Stromal cell of bone marrow (primary cell): ENCODE data around the gene GPC1.

Experiments used
- DNase-seq: peaks from one replicate; pipeline ENCODE4 v3.0.0-alpha.2; 2012; ENCODE audit warnings: low read depth

GPC1 gene

DNA sequence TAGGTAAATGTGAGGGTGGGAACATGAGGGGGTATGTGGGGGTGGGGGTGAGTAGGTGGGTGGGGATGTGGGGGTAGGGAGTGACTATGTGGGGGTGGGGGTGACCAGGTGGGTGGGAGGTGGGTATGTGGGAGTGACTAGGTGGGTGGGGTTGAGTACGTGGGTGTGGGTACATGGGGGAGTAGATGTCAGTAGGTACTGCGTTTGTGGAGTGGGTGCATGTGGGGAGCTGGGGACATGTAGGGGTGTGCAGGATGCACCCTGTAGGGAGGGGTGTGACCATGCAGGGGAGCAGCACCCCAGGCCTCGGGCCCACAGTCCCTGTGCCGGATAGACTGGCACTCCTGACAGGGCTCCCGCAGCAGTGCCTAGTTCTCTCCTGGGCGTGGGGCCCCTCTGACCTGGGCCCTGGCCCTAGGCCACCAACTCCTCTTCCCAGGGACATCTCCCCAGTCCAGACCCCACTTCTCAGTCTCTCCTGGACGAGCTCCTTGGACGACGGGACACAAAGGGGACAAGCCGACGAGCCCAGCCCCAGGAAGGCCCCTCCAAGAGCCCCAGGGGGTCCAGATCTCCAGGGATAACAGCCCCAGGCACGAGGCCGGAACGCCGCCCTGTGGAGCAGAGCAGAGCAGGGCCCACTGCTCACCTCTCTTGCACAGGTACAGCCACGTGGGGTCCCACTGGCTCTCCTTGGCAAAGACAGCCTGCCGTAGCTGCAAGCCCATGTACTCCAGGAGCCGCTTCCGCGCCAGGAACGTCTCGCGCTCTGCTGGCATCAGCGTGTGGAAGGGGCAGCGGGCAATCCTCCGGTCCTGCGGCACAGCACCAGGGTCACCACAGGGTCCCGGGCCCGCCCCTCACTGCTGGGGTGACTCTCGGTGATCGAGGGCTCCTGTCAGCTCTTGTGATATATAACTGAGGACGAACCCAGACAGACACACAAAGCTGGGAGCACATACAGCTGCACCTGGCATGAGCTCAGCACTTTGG, 64.1 kb downstream of the GPC1 start:
- DNase-seq: no peak

DNA sequence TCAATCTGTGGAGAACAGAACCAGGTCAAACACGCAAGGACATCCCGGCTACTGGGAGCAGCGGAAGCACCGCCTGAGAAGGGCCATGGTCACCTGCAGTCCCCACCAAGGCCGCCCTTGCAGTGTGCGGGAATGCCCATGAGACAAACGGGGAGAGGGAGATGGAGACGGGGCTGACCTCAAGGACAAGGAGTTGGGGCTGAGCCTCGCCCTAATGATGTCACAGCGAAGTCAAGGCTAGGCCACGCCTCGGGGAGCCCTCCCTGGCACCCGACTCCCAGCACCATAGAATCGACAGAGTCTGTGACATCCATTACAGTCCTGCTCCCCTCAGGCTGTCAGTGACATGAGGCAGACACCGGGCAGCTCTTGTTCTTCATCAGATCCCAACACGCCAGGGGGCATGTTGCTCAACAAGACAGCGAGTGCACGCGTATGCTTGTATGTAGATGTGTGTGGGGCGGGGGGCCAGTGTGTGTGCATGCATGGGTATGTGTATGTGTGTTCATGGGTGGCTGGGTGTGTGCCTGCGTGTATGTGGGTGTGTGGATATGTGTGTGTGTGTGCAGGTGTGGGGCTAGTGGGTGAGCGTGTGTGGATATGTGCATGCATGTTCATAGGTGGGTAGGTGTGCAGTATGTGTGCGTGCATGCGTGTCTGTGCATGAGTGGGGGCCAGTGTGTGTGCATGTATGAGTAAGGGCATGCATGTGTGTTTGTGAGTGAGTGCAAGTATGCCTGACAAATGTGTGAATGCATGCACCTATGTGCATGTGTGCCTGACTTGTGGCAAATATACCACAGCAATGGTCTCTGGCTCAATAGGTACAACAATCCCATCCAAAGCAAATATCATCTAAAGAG, 65.3 kb downstream of the GPC1 start:
- DNase-seq: no peak

DNA sequence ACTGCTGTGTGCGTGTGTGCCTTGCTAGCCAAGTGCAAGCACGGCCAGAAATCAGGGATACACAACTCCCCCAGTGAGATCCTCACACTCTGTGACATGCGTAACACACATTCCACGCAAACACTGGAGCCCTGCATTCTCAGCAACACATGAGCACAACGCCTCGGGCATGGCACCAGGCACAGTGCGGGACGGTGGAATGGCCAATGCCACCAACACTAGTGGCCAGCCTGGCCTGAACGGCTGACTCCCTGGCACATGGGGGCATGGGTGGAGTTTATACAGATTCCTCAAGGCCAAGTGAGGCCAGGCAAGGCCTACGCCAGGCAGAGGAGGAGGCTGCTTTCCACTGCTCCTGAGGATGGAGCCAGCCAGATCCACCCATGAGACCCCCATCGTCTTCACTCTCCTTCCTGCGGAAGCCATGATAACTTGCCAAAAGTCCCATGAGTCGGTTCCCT, 66.1 kb downstream of the GPC1 start:
- DNase-seq: no peak

DNA sequence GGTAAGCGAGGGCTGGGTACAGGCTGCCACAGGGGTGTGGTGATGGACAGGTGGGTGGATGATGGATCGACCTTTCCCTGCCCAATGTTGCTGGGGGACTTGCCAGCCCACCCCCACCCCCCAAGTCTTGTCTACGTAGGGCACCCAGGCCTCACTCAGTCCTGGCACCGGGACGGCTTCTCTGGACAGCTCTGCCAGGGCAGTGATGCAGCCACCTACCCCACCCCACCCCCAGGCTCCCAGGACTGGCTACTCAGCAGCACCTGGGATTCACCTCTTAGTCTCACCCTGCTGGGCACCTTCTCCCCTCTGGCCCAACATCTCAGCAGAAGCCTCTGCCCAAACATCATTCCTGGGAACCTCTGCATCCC, 66.6 kb downstream of the GPC1 start:
- no peak for DNase-seq

DNA sequence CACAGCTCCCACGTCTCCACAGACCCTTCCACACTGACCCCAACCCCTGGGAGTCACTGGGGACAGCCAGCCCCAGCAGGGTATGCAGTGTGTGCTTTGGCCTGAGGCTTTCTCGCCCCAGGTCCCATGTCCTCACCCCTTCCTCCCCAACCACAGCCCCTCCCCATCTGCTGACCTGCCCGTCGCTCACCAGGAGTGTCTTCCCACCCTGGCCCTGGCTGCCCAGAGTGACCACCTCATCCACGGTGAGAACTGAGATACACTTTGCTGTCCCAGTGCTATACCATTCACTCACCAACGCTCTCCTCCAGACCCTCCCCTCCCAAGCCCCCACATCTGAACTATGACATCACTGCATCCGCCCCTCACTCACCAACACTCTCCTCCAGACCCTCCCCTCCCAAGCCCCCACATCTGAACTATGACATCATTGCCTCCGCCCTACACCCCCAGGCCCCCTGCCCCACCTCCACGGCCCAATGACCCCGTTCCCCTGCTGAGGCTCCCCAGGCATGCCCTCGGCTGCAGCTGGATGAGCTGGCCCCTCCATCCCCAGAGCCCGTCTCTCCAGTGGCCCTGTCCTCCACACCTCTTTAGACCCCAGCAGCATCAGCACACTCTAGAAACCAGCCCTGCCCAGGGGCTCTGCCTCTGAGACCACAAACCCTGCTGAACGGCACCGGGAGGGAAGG, 67.1 kb downstream of the GPC1 start:
- no peak for DNase-seq

DNA sequence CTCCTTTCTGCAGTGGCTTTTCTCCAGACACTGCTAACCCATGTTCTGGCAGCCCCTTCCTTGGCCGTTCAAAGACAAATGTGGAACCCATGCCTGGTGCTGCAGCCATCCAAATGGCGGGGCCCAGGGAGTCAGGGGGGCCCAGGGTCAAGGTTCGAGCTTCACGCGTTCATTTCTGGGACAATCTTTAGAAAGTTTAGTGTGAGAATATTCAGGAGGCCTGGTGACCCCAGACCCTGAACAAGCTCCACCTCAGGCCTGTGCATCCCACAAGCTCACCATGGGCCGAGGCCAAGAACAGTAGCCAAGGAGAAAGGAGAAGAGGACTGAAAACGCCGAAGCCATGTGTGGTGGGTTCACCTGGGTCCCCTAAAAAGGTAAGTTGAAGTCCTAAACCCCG, 67.9 kb downstream of the GPC1 start:
- no peak for DNase-seq

DNA sequence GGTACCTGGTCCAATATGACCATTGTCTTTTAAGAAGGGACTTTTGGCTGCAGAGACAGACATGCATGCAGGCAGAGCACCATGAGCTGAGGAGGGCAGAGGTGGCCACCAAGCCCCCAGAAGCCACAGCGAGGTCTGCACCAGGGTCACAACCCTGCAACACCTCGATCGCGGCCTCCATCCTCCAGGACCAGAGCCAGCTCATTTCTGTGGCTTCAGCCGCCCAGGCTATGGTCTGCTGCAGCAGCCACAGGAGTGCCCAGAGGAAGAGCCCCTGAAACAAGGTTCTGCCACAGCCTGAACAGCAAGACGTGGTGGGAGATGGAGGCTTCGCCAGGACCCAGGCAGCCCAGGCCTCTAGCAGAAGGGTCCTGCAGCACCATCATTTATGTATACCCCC, 68.4 kb downstream of the GPC1 start:
- DNase-seq: no peak

DNA sequence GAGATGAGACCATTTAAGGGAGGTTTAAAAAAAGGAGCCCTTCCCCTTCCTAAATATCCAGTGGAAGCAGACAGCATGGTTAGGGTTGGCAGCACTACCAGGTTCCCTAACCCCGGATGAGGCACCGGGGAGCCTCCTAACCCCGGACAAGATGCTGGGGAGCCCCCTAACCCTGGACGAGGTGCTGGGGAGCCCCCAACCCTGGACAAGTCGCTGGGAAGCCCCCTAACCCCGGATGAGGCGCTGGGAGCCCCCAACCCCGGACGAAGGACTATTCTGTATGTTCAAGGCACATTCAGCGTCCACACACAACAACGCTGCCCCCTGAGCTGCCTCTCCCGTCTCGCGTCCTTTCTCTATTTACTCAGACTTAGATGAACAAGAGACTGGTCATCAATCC, 70.4 kb downstream of the GPC1 start:
- DNase-seq: no peak

DNA sequence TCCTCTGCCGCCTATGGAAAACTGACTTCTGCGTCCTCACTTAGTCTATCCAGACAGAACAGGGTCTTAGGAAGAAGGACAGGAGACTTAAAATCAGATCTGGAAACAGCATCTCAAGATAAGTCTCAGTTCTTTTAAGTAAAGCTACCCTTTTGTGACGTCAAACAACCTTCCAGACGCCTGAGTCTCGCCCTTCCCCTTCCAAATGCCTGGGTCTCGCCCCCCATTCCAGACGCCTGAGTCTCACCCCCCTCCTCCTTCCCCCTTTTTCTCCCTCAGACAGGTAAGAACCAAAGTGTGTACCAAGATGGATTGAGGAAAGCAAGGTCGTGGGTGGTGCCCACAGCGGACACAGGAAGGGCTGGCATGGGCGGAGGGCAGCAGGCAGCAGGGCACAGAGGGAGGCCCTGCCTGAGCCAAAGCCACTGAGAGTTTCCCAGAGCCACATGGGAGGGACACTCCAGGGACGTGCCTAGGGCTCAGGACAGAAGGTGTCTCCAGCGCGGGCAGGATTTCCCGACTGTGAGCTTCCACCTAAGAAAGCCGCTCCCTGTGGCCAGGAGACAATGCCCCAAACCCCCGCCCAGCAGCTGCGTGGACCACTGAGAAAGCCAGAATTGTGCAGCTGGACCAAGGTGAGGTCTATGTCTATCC, 71.1 kb downstream of the GPC1 start:
- no peak for DNase-seq

DNA sequence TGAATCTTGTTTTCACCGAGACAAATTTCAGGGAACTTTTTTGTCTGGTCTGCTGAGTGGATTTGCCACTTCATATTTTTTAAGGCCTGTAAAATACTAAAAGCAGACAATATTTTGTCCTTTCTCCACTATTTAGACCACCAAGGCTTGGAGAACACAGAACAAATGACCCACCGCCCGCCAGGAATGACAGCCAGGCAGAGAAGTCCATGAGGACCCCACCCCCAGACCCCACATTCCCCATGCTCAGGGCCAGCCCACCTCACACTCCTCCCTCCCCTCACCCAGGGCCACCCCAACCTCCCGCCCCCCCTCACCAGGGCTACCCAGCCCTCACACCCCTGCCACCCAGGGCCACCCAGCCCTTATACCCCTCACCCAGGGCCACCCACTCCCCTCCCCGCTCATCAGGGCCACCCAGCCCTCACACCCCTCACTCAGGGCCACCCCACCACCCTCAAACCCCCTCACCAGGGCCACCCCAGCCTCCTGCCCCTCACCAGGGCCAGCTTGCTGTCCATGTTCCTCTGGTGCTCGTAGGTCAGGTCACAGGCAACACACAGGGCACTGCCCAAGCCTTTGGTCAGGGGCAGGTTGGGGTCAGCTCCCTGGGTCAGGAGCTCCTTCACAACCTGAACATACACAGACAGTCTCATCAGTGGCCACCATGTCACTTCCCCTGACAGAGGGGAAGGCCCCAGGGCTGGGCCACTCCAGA, 71.8 kb downstream of the GPC1 start:
- no peak for DNase-seq

DNA sequence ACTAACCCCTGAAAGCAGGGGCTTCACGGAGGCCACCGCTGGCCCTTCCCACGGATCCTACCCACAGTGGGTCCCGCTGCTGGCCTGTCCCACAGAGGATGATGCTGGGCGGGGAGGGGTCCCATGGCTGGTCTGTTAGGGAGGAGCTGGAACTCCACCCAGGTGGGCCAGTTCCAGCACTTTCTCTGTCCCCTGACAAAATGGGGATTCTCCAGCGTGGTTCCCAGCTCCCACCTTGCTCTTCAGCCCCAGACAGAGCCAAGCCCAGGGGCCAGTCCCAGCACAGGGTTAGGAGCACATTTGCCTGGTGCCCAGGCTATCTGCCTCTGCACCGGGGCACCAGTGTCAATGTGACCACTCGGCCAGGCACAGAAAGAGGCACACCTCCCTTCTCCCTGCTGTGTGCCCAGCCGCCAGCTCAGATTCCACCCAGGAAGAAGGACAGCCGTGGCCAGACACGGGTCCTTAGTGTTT, 72.4 kb downstream of the GPC1 start:
- DNase-seq: no peak

DNA sequence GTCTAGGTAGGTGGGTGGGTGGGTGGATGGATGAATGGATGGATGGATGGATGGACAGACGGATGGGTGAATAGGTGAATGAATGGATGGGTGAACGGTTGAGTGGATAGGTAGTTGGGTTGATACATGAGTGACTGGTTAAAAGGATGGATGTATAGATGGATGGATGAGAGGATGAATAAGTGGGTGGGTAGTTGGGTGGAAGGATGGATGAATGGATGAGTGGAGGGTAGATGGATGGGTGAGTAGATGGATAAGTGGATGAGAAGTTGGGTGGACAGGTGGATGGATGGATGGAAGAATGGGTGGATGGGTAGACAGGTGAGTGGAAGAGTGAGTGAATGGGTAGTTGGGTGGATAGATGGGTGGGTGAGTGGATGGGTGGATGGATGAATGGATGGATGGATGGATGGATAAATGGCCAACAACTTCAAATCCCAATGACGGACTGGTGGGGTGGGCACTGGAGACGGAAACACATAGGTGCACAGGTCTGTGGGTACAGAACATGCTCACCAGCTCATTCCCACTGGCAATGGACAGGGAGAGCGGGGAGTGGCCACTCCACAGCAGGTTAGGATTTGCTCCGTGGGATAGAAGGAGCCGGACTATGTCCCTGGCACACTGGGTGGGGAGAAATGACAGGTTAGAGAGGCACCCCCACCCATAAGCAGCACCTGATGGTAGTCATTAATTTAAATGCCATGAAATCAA, 73.5 kb downstream of the GPC1 start:
- DNase-seq: no peak

DNA sequence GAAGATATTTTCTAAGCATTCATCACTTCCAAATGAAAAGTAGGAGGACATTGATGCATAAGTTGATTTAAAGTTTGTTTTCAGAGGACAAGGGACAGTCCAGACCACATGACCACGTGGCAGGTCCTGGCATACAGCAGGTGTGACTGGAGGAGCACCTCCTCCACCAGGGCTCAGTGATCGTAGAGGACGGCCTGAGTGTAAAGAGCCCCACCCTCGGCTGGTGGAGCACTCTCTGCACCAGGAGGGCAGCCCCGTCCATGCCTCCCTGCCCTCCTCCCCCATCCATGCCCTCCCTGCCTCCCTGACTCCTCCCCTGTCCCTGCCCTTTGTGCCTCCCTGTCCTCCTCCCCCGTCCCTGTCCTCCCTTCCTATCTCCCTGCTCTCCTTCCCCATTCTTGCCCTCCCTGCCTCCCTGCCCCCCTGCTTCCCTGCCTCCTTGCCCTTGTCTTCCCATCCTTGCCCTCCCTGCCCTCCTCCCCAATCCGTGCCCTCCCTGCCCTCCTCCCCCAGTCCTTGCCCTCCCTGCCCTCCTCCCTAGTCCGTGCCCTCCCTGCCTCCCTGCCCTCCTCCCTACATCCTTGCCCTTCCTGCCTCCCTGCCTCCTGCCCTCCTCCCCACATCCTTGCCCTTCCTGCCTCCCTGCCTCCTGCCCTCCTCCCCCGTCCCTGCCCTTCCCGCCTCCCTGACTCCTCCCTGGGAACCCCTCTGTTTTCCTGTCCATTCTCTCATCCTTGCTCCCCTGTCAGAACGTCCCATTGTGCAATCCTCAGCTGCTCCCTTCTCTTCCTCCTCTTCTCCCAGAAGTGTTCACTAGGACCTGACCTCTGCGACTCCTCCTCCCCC, 74.4 kb downstream of the GPC1 start:
- no peak for DNase-seq

DNA sequence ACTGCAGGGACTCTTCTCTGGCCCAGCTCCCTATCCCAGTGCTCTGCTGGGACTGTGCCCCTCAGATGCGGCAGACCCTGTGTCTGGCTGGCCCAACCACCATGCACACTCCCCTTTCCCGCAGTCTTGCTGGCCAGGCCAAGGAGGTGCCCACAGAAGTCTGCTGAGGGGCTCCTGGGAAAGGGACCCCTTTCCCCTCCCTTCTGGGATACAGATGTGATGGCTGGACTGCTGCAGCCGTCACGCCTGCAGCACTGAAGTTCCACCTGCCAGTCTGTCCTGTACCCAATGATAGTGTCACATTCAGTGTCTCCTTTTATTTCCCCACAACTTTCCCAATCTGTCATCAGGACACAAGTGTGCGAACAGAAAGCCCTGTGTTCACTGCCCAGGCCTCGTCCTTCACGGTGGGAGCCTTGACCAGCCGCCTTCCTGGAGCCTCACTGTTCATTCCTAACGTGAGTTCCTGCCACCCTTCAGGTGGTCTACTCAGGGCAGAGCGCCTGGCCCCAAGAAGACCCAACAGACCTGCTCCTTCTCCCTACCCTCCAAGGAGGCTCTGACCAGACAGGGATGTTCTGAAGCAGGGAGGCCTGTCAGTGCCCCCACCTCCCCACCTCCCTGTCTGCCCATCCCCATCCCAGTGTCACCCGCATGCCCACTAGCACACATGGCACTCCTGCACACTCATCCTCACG, 75.2 kb downstream of the GPC1 start:
- no peak for DNase-seq

DNA sequence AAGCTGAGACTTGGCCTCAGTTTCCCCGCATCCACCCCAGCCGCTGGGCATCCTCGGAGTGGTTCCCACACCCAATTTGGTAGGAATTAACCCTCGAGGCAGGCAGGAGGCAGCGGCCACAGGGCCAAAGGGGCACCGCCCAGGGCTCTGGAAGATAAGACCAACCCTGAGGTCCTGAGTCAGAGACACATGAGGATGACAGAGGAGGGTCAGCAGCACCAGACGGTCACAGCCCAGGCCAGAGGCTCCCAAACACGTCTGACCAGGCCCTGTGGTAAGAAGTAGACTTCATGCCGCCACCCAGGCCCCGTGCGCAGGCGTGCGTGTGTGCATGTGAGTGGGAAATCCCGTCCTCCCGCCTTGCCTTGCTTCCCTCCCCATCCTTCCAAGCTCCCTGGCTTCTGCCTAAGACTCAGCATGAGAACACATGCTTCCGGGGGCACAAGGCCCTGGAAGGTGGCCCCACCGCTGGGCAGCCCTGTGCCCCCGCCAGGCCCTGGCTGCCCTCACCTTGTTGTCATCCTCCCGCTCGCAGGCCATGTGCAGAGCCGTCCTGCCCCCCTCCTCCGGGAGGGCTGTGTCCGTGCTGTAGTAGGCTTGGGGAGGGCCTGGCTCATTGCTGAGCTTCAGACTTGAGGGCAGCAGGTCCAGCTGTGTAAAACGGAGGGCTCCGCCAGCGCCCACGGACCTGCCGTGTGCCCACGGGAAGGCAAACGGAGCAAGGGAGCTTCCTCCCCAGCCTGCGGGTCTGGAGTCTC, 76.1 kb downstream of the GPC1 start:
- no peak for DNase-seq

DNA sequence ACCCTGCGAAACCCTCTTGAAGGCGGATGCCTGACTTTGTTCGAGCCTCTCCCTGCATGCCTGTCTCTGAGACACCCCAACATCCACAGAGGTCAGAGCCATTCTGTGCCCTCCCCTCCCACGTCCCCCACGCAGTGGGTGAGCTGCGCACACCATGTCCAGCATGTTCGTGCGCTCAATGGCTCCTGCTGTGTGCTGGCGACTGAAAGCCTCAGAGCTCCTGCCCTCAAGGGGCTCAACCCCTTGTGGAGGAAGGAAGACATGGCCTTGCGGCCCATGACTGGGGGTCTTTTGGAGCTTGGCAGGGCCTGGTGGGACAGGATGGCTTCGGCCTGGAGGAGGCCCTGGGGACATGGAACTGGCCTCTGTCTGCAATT, 76.6 kb downstream of the GPC1 start:
- no peak for DNase-seq

DNA sequence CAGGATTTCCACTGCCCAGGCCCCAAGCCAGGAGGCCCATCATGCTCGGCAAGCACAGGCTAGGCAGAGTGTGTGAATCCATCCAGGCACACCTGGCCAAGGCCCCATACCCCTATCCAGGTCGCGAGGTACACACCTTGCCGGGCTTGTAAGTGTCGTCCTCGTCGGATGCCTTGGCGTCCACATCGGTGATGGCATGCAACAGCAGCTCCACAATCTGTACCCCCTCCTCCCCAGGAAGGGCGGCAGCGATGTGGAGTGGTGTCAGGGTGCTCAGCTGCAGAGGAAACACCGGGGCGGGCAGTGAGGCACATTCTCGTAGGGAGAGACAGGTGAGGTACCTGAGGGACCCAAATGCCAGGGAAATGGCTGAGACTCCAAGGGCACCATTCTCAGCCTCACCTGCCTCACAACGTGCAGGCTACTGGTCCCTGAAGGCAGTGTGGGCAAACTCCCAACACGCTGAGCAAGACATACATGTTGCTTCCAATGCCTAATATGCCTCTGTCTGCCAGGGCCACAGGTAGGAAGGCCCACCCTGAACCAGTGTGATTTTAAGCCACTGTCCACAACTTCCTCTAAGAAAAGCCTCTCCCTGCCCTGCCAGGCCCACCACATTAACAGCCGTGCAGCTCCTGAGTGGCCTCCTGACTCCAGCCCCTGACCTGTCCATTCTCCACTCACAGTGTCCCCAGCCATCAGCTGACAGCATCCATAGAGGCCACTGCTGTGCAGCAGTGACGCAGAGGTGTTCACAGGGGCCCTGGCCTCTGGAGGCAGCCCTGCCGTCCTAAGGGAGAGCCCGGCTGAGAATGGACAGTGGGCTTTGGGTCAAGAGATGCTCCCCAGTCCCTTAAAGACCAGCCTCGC, 77.4 kb downstream of the GPC1 start:
- no peak for DNase-seq
